B cell (primary cell): ENCODE data around the gene ASTN1.

ENCODE experiments used
- EZH2 ChIP-seq: IDR thresholded peaks from 2 replicates; pipeline ENCODE4 v1.6.1; 2012; ENCODE audit warnings: borderline replicate concordance, low read depth, mild to moderate bottlenecking, moderate library complexity, low read length; ENCODE audit not compliant: insufficient read depth, poor library complexity, severe bottlenecking
- TF ChIP-seq, protein P1 (sequence below): fragments of 200-600 bp; IDR thresholded peaks from one replicate; pipeline ENCODE4 v1.8.0; 2022; ENCODE audit warnings: antibody characterized with exemption, mild to moderate bottlenecking

DNA sequence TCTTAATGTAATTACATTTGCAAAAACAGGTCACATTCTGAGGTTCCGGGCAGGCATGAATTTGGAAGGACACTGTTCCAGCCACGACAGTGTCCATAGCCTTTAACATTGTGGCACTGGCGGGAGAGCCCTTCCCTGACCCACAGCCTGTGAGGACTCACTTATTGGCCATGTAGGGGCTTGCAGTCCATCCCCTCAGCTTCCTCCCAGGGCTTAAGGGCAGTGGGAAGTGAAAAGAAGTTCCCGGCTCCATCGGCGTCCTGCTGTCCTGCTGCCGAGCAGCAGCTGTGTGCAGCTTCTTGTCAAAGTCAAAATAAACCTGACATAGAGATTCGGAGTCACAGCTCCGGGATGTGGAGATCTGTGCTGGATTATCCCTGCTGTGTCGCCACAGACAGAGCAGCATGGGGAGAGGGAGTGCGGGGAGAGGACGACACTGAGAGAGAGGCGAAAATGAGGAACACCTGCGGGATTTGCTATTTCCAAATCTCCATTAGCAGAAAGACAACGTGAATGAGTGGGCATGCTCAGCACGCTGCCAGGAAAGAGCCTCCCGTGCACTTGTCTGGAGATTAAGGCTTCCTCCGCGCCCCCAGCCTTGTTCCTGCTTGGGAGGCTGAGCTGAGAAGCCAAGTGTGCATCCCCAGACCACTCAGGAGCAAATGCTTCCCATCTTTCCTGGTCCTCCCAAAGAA lies 260.3 kb downstream of the ASTN1 start:
- TF ChIP-seq, protein P1, sequence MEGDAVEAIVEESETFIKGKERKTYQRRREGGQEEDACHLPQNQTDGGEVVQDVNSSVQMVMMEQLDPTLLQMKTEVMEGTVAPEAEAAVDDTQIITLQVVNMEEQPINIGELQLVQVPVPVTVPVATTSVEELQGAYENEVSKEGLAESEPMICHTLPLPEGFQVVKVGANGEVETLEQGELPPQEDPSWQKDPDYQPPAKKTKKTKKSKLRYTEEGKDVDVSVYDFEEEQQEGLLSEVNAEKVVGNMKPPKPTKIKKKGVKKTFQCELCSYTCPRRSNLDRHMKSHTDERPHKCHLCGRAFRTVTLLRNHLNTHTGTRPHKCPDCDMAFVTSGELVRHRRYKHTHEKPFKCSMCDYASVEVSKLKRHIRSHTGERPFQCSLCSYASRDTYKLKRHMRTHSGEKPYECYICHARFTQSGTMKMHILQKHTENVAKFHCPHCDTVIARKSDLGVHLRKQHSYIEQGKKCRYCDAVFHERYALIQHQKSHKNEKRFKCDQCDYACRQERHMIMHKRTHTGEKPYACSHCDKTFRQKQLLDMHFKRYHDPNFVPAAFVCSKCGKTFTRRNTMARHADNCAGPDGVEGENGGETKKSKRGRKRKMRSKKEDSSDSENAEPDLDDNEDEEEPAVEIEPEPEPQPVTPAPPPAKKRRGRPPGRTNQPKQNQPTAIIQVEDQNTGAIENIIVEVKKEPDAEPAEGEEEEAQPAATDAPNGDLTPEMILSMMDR: no peak
- no peak for TF ChIP-seq EZH2
